GM23338 (cell line): ENCODE data around the gene SPNS1.

Experiments used
- CREB1 ChIP-seq: fragments of 250-450 bp; sonication (Bioruptor Pico); IDR thresholded peaks from 2 replicates; pipeline ENCODE4 v1.5.0; 2020; ENCODE audit warnings: low read depth, mild to moderate bottlenecking, moderate library complexity
- ETS1 ChIP-seq: IDR thresholded peaks from 2 replicates; pipeline ENCODE4 v1.6.1; 2016; ENCODE audit warnings: antibody characterized with exemption
- EZH2 ChIP-seq: fragments of 200-600 bp; sonication (generic); IDR thresholded peaks from one replicate; pipeline ENCODE4 v1.8.0; 2017; ENCODE audit warnings: antibody characterized with exemption, mild to moderate bottlenecking, low read depth; ENCODE audit not compliant: unreplicated experiment
- EZH2phosphoT487 ChIP-seq: fragments of 200-600 bp; sonication (generic); IDR thresholded peaks from one replicate; pipeline ENCODE4 v1.8.1; 2018; ENCODE audit warnings: antibody characterized with exemption; ENCODE audit not compliant: unreplicated experiment
- JUNB ChIP-seq: IDR thresholded peaks from one replicate; pipeline ENCODE4 v1.6.1; 2016; ENCODE audit warnings: antibody characterized with exemption; ENCODE audit not compliant: unreplicated experiment
- POLR2AphosphoS5 ChIP-seq: IDR thresholded peaks from 2 replicates; pipeline ENCODE4 v1.6.1; 2016; ENCODE audit warnings: antibody characterized with exemption, low read depth
- REST ChIP-seq: IDR thresholded peaks from one replicate; pipeline ENCODE4 v1.6.1; 2018; ENCODE audit warnings: antibody characterized with exemption; ENCODE audit not compliant: unreplicated experiment
- ZNF114 ChIP-seq: fragments of 250-450 bp; sonication (Bioruptor Pico); IDR thresholded peaks from 2 replicates; pipeline ENCODE4 v1.5.0; 2020; ENCODE audit warnings: mild to moderate bottlenecking, moderate library complexity
- ZNF331 ChIP-seq: fragments of 250-450 bp; sonication (Bioruptor Pico); IDR thresholded peaks from 2 replicates; pipeline ENCODE4 v1.5.0; 2020; ENCODE audit warnings: low read depth, mild to moderate bottlenecking, moderate library complexity
- TF ChIP-seq, protein P1 (sequence below), 2 experiments: fragments of 200-600 bp in 1 of 2; sonication (generic) in 1 of 2; conservative IDR thresholded peaks; 2 replicates each; pipeline versions ENCODE4 v1.5.1 to v1.6.1; 2016 to 2017; ENCODE audit warnings: antibody characterized with exemption in 2 of 2, low read depth in 2 of 2, mild to moderate bottlenecking in 2 of 2, moderate library complexity in 1 of 2

- TF ChIP-seq, protein P1, sequence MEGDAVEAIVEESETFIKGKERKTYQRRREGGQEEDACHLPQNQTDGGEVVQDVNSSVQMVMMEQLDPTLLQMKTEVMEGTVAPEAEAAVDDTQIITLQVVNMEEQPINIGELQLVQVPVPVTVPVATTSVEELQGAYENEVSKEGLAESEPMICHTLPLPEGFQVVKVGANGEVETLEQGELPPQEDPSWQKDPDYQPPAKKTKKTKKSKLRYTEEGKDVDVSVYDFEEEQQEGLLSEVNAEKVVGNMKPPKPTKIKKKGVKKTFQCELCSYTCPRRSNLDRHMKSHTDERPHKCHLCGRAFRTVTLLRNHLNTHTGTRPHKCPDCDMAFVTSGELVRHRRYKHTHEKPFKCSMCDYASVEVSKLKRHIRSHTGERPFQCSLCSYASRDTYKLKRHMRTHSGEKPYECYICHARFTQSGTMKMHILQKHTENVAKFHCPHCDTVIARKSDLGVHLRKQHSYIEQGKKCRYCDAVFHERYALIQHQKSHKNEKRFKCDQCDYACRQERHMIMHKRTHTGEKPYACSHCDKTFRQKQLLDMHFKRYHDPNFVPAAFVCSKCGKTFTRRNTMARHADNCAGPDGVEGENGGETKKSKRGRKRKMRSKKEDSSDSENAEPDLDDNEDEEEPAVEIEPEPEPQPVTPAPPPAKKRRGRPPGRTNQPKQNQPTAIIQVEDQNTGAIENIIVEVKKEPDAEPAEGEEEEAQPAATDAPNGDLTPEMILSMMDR (conservative IDR thresholded peaks at IDR 0.05; ENCODE audit: low read depth in 2 of 2), result no peak
- TF ChIP-seq REST (no peak), EZH2phosphoT487 (no peak), POLR2AphosphoS5 (no peak), EZH2 (no peak), JUNB (no peak), ZNF114 (CRISPR knock-in tag) (no peak), ETS1 (no peak), CREB1 (CRISPR knock-in tag) (no peak), ZNF331 (CRISPR knock-in tag) (no peak)
Observed at GRCh38 chr16:28998837-28999236, 24.3 kb downstream of the SPNS1 start.
